ENCODE results near the gene HOMEZ.
A peak's percentile ranks its signal among the peaks of the same experiment; 100 is the strongest.
"Not testable (repeated sequence)": the region's sequence is repeated elsewhere in the genome, so short reads cannot be mapped to it uniquely, and the experiment has no call there.

Gene HOMEZ

GRCh38 chr14:23252006-23252405, 33.9 kb downstream of the HOMEZ start:
- FAIRE-seq, result no peak
- TF ChIP-seq POLR2A (IDR thresholded peaks at IDR 0.05; ENCODE audit: low read depth, low read length) (no peak), TAF1 (IDR thresholded peaks at IDR 0.05; ENCODE audit: low read depth, low read length) (no peak), SPI1 (IDR thresholded peaks at IDR 0.05; ENCODE audit: low read depth, low read length) (no peak), POU2F2 (IDR thresholded peaks at IDR 0.05; ENCODE audit: low read depth, low read length) (no peak), POLR2AphosphoS5 (IDR thresholded peaks at IDR 0.05; ENCODE audit: low read depth, low read length) (no peak), PAX5 (IDR thresholded peaks at IDR 0.05; ENCODE audit: insufficient read depth, low read length, severe bottlenecking) (no peak)
- no peak for DNase-seq (ENCODE audit: insufficient read length, low spot score)

GRCh38 chr14:23249824-23250223, 36.1 kb downstream of the HOMEZ start:
- no peak for FAIRE-seq
- DNase-seq (ENCODE audit: insufficient read length, low spot score), result no peak
- TF ChIP-seq SPI1 (IDR thresholded peaks at IDR 0.05; ENCODE audit: low read depth, low read length) (no peak), TAF1 (IDR thresholded peaks at IDR 0.05; ENCODE audit: low read depth, low read length) (no peak), PAX5 (IDR thresholded peaks at IDR 0.05; ENCODE audit: insufficient read depth, low read length, severe bottlenecking) (no peak), POU2F2 (IDR thresholded peaks at IDR 0.05; ENCODE audit: low read depth, low read length) (no peak), POLR2A (IDR thresholded peaks at IDR 0.05; ENCODE audit: low read depth, low read length) (no peak), POLR2AphosphoS5 (IDR thresholded peaks at IDR 0.05; ENCODE audit: low read depth, low read length) (no peak)

GRCh38 chr14:23248601-23249000, 37.3 kb downstream of the HOMEZ start:
- DNase-seq (ENCODE audit: insufficient read length, low spot score) (no peak), FAIRE-seq (no peak)
- no peak for TF ChIP-seq PAX5 (IDR thresholded peaks at IDR 0.05; ENCODE audit: insufficient read depth, low read length, severe bottlenecking)
- TF ChIP-seq POLR2A (IDR thresholded peaks at IDR 0.05; ENCODE audit: low read depth, low read length), result no peak
- no peak for TF ChIP-seq POLR2AphosphoS5 (IDR thresholded peaks at IDR 0.05; ENCODE audit: low read depth, low read length)
- no peak for TF ChIP-seq POU2F2 (IDR thresholded peaks at IDR 0.05; ENCODE audit: low read depth, low read length)
- TF ChIP-seq SPI1 (IDR thresholded peaks at IDR 0.05; ENCODE audit: low read depth, low read length), result no peak
- TF ChIP-seq TAF1 (IDR thresholded peaks at IDR 0.05; ENCODE audit: low read depth, low read length), result no peak

GRCh38 chr14:23245282-23245681, 40.6 kb downstream of the HOMEZ start:
- FAIRE-seq, result no peak
- DNase-seq (ENCODE audit: insufficient read length, low spot score), result no peak
- TF ChIP-seq POLR2A (IDR thresholded peaks at IDR 0.05; ENCODE audit: low read depth, low read length), result no peak
- TF ChIP-seq TAF1 (IDR thresholded peaks at IDR 0.05; ENCODE audit: low read depth, low read length), result no peak
- no peak for TF ChIP-seq POLR2AphosphoS5 (IDR thresholded peaks at IDR 0.05; ENCODE audit: low read depth, low read length)
- no peak for TF ChIP-seq SPI1 (IDR thresholded peaks at IDR 0.05; ENCODE audit: low read depth, low read length)
- TF ChIP-seq POU2F2 (IDR thresholded peaks at IDR 0.05; ENCODE audit: low read depth, low read length), result no peak
- TF ChIP-seq PAX5 (IDR thresholded peaks at IDR 0.05; ENCODE audit: insufficient read depth, low read length, severe bottlenecking), result no peak

GRCh38 chr14:23243066-23243465, 42.9 kb downstream of the HOMEZ start:
- no peak for DNase-seq (ENCODE audit: insufficient read length, low spot score)
- no peak for FAIRE-seq
- TF ChIP-seq TAF1 (IDR thresholded peaks at IDR 0.05; ENCODE audit: low read depth, low read length) (no peak), POLR2AphosphoS5 (IDR thresholded peaks at IDR 0.05; ENCODE audit: low read depth, low read length) (no peak), PAX5 (IDR thresholded peaks at IDR 0.05; ENCODE audit: insufficient read depth, low read length, severe bottlenecking) (no peak), SPI1 (IDR thresholded peaks at IDR 0.05; ENCODE audit: low read depth, low read length) (no peak), POU2F2 (IDR thresholded peaks at IDR 0.05; ENCODE audit: low read depth, low read length) (no peak), POLR2A (IDR thresholded peaks at IDR 0.05; ENCODE audit: low read depth, low read length) (no peak)

- TF ChIP-seq PAX5 (IDR thresholded peaks at IDR 0.05; ENCODE audit: insufficient read depth, low read length, severe bottlenecking) (no peak), POLR2A (IDR thresholded peaks at IDR 0.05; ENCODE audit: low read depth, low read length) (no peak), POLR2AphosphoS5 (IDR thresholded peaks at IDR 0.05; ENCODE audit: low read depth, low read length) (no peak), POU2F2 (IDR thresholded peaks at IDR 0.05; ENCODE audit: low read depth, low read length) (no peak), SPI1 (IDR thresholded peaks at IDR 0.05; ENCODE audit: low read depth, low read length) (no peak), TAF1 (IDR thresholded peaks at IDR 0.05; ENCODE audit: low read depth, low read length) (no peak)
- no peak for FAIRE-seq
- DNase-seq (ENCODE audit: insufficient read length, low spot score), result no peak
These were observed 43.9 kb downstream of the HOMEZ start for GRCh38 chr14:23242076-23242475.

GRCh38 chr14:23241061-23241715, 44.7 kb downstream of the HOMEZ start:
- not testable (repeated sequence) for FAIRE-seq

GRCh38 chr14:23240661-23241060, 45.3 kb downstream of the HOMEZ start:
- FAIRE-seq (no peak), DNase-seq (ENCODE audit: insufficient read length, low spot score) (no peak)
- TF ChIP-seq POU2F2 (IDR thresholded peaks at IDR 0.05; ENCODE audit: low read depth, low read length) (no peak), SPI1 (IDR thresholded peaks at IDR 0.05; ENCODE audit: low read depth, low read length) (peak; percentile 93), POLR2AphosphoS5 (IDR thresholded peaks at IDR 0.05; ENCODE audit: low read depth, low read length) (no peak), POLR2A (IDR thresholded peaks at IDR 0.05; ENCODE audit: low read depth, low read length) (no peak), TAF1 (IDR thresholded peaks at IDR 0.05; ENCODE audit: low read depth, low read length) (no peak), PAX5 (IDR thresholded peaks at IDR 0.05; ENCODE audit: insufficient read depth, low read length, severe bottlenecking) (no peak)

More at GRCh38 chr14:23241061-23241715, 44.7 kb downstream of the HOMEZ start:
- not testable (repeated sequence) for DNase-seq (ENCODE audit: insufficient read length, low spot score)

- peak; percentile 68 for DNase-seq (ENCODE audit: insufficient read length, low spot score)
- peak; percentile 85 for FAIRE-seq
- no peak for TF ChIP-seq POLR2A (IDR thresholded peaks at IDR 0.05; ENCODE audit: low read depth, low read length)
- TF ChIP-seq POU2F2 (IDR thresholded peaks at IDR 0.05; ENCODE audit: low read depth, low read length), result no peak
- no peak for TF ChIP-seq POLR2AphosphoS5 (IDR thresholded peaks at IDR 0.05; ENCODE audit: low read depth, low read length)
- no peak for TF ChIP-seq TAF1 (IDR thresholded peaks at IDR 0.05; ENCODE audit: low read depth, low read length)
These were observed 47.9 kb downstream of the HOMEZ start, which contains the start of gene RNF212B for GRCh38 chr14:23237772-23238594. TSS of gene RNF212B (plus strand) at chr14:23237936. CDS start at chr14:23240346, 2,410 bp downstream.

- FAIRE-seq; DNase-seq (ENCODE audit: insufficient read length, low spot score): not testable (repeated sequence)
These were observed 53.6 kb downstream of the HOMEZ start for GRCh38 chr14:23232241-23232808.

All from GM12891 (cell line).